Naive thymus-derived CD8-positive, alpha-beta T cell (primary cell): ENCODE measurements around the gene DHRS1. TPM values are rescaled to one million over a fixed set of nuclear protein-coding genes. Genes with fewer than 3 reads are reported as not detected.

Experiments used
- ATAC-seq, 2 donors: fragments of 150-1000 bp; cut with Tn5 transposase in 1 of 2; sonication (Bioruptor Pico), chemical (Tn5 transposase) in 1 of 2; 1 replicate in 1 of 2; 2 replicates in 1 of 2; pipeline ENCODE4 v1.10.0; 2021; ENCODE audit warnings: mild to moderate bottlenecking in 2 of 2, moderate library complexity in 2 of 2
- POLR2A ChIA-PET: fragments of 350-600 bp; sonication (Branson Sonifier 250); formaldehyde crosslinking; loops from one replicate; lab custom pipeline; 2021; ENCODE audit warnings: antibody characterized with exemption; lab: Charles Lee
- DNase-seq, 10 donors: peaks; one replicate each; pipeline versions ENCODE4 v3.0.0 to v3.0.0-alpha.2; 2020 to 2022
- H3K27ac Mint-ChIP-seq, 10 donors: one replicate each; pipeline ENCODE4 v1.8.0; 2020 to 2022; ENCODE audit warnings: mild to moderate bottlenecking in 10 of 10, mixed read lengths in 10 of 10, moderate library complexity in 4 of 10, inconsistent platforms in 1 of 10
- H3K27me3 Mint-ChIP-seq, 5 donors: one replicate each; pipeline ENCODE4 v1.8.0; 2021 to 2022; ENCODE audit warnings: mixed read lengths in 5 of 5
- H3K36me3 Mint-ChIP-seq, 3 donors: one replicate each; pipeline ENCODE4 v1.8.0; 2020 to 2022; ENCODE audit warnings: mixed read lengths in 3 of 3, mild to moderate bottlenecking in 2 of 3, inconsistent platforms in 1 of 3
- H3K4me1 Mint-ChIP-seq, 4 donors: one replicate each; pipeline ENCODE4 v1.8.0; 2021 to 2022; ENCODE audit warnings: mixed read lengths in 4 of 4
- H3K4me3 Mint-ChIP-seq, 10 donors: one replicate each; pipeline ENCODE4 v1.8.0; 2020 to 2022; ENCODE audit warnings: mild to moderate bottlenecking in 10 of 10, mixed read lengths in 10 of 10, moderate library complexity in 6 of 10, inconsistent platforms in 1 of 10
- H3K9me3 Mint-ChIP-seq, 9 donors: one replicate each; pipeline ENCODE4 v1.8.0; 2020 to 2022; ENCODE audit warnings: mixed read lengths in 9 of 9, mild to moderate bottlenecking in 3 of 9, inconsistent platforms in 1 of 9, moderate library complexity in 1 of 9
- polyA plus RNA-seq, 3 donors: library from polyadenylated mRNA; unstranded; fragments of 300-500 nt; fragmentation: Illumina TruSeq; gene quantifications; one replicate each; pipeline ENCODE4 v1.2.3, GENCODE V29; 2021
- total RNA-seq, 8 experiments: library from RNA in 2 of 8; stranded (reverse) in 2 of 8; gene quantifications; one replicate each; pipeline ENCODE4 v1.2.3 and lab custom pipeline; 2021 to 2026

DHRS1 gene
- total RNA-seq (10 to 100 TPM; 27.5 to 34.2 TPM), polyA plus RNA-seq (10 to 100 TPM; 19.6 to 22.4 (median 20.8) TPM), total RNA-seq (lab: John Stamatoyannopoulos, UW) (2.7 to 19.2 (median 7.3) reads per million in 6 experiments)

DNA sequence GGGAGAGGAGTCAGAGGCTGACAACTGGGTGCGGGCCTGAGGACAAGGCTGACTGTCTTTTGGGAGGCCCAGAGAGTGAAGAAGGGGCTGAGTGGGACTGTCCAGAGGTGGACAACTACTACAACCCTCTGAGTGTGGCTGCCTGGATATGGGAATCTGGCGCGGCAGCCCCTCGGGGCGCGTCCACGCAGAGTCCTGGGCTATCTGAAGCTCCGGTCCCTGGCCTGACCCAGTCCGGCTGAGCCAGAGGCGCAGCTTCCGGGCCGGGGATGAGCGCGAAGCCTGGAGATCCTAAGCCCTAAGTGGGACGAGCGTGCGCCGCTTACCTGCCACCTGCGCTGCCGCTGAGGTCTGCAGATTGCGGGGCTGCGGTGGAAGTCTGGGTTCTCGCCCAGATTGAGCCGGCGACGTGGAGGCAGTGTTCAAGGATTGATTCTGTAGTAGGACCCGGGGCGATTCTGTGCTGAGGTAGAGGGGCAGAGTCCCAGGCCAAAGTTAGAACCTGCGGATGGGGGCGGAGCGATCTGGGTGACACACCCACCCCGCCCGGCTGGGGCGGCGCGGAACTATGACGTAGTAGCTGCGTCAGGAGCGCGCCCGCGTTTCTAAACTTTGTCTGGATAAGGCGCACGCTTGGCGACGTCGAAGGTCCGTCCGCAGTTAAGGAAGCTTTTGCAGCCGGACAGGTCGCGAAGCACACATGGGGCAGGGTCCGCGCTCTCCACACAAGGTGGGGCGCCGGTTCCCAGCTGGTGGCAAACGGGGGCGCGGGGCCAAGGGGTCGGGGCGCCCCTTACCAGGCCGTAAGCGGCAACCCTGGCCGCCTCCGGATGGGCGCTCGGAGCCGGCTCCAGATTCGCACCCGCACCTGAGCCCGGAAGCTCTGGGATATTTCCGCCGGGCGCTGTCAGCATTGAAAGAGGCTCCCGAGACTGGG lies at the start of gene DHRS1, which contains the start of gene NOP9:
Gene DHRS1 (minus strand): TSS at position 526 of the 937 bp plus-strand sequence. CDS start 674 bp downstream, outside the sequence.
Gene NOP9 (plus strand): TSS at position 596 of the 937 bp plus-strand sequence. CDS start 105 bp downstream, at position 701.
- H3K9me3 Mint-ChIP-seq: no peaks in the 10 kb centered on the region
- ATAC-seq (peak; percentile 79 to 89), DNase-seq (peak; percentile 85 to 96 (median 92))
- no peaks in the 10 kb centered on the region for H3K27me3 Mint-ChIP-seq
- H3K27ac Mint-ChIP-seq: peak within 1 kb of the TSS; percentile 94 to 98 (median 97)
- H3K36me3 Mint-ChIP-seq: peaks cover 0 to 61% (median 22%) of the 10 kb centered on the region in 3 donors
- POLR2A ChIA-PET: interaction anchor here (0.6 to 6.0 kb wide), 16 partner anchors 10 to 185 kb away, joined by 3 to 63 read pairs (median 7); partner anchors contain the start of genes CBLN3, CHMP4A, CIDEB and DCAF11
- peaks cover 29 to 55% (median 51%) of the 10 kb centered on the region in 4 donors for H3K4me1 Mint-ChIP-seq
- peak within 1 kb of the TSS; percentile 90 to 99 (median 94) for H3K4me3 Mint-ChIP-seq

DNA sequence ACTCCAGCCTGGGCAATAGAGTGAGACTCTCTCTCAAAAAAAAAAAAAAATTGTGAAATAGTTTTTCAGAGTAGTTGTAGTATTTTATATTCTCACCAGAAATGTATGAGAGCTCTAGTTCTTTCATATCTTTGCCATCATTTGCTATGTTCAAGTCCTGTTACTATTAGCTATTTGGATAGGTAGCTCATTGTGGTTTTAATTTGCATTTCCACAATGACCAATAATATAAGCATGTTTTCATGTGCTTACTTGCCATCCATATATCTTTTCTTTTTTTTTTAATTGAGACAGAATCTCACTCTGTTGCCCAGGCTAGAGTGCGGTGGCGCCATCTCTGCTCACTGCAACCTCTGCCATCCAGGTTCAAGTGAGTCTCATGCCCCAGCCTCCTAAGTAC lies 48.6 kb upstream of the DHRS1 start:
- no peaks in the 10 kb centered on the region for H3K9me3 Mint-ChIP-seq
- no peak overlapping the region for H3K27ac Mint-ChIP-seq
- H3K4me1 Mint-ChIP-seq: no peaks in the 10 kb centered on the region
- no peak for ATAC-seq
- H3K27me3 Mint-ChIP-seq: peaks cover 32 to 65% (median 54%) of the 10 kb centered on the region in 5 donors
- POLR2A ChIA-PET: no interaction called here
- no peak overlapping the region for H3K4me3 Mint-ChIP-seq
- DNase-seq: no peak
- H3K36me3 Mint-ChIP-seq: no peaks in the 10 kb centered on the region

DNA sequence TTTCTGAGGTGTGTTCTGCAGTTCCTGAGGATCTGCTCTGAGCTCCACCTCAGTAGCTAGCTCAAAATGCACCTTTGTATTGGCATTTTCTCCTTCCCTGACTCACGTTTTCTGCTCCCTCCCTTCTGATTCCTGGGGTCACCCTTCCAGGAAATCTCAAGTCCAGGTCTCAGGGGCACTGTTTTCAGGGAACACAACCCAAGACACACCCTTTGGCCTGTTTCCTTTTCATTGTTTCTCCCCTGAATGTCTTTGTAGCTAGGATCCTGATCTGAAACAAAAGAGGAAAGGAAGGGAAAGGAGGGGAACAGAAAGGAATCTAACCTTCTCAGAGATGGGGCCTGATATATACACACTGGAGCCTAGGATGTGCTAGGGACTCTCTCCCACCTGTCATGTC lies 47.6 kb upstream of the DHRS1 start:
- Mint-ChIP-seq H3K9me3 (no peaks in the 10 kb centered on the region), H3K27me3 (peaks cover 27 to 58% (median 43%) of the 10 kb centered on the region in 5 donors), H3K36me3 (no peaks in the 10 kb centered on the region), H3K27ac (peak overlapping the region in 1 of 10 donors; percentile 34), H3K4me1 (no peaks in the 10 kb centered on the region), H3K4me3 (no peak overlapping the region)
- ATAC-seq (no peak), DNase-seq (no peak)
- POLR2A ChIA-PET: interaction anchor here (0.6 to 1.1 kb wide), 2 partner anchors 16 to 911 kb away, joined by 3 to 4 read pairs; no protein-coding TSS in a partner anchor

DNA sequence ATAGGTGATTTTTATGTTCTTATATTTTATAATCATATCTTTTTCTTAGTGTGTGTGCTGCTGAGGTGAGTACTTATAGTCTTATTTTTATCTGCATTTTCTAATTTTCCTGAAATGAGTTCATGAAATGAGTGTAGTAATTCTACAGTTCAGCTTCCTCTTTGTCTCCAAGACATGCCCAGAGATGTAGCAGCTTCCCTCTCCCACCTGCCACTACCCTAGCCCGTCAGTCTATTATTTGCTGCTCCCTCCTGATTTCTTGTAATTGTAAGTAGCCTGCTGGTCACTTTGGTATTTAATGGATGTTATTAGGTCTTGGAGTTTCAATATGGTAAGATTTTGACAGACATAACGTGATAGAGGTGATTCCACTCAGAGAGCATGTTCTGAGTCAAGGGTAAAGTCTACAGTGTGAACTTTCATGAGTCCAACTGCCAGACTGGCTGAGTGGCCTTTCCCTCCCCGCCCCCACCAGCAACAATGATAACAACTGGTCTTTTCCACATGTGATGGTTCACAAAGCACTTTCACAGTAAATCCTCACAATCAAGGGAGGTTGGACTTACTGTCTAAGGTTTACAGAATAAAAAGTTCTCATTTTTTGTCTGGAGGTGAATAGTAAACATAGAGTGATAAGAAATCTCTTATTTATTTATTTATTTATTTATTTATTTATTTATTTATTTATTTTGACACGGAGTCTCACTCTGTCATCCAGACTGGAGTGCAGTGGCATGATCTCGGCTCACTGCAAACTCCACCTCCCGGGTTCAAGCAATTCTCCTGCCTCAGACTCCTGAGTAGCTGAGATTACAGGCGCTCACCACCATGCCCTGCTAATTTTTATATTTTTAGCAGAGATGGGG lies 44.4 kb upstream of the DHRS1 start:
- no peak overlapping the region for H3K27ac Mint-ChIP-seq
- no peaks in the 10 kb centered on the region for H3K36me3 Mint-ChIP-seq
- no peaks in the 10 kb centered on the region for H3K9me3 Mint-ChIP-seq
- peak overlapping the region in 1 of 10 donors; percentile 34 for H3K4me3 Mint-ChIP-seq
- H3K27me3 Mint-ChIP-seq: peaks cover 8 to 30% (median 19%) of the 10 kb centered on the region in 5 donors
- no peak for DNase-seq
- ATAC-seq: no peak
- peaks cover 5 to 10% (median 9%) of the 10 kb centered on the region in 4 donors for H3K4me1 Mint-ChIP-seq
- POLR2A ChIA-PET: interaction anchor here (2.3 kb wide), 1 partner anchor 86 kb away, joined by 7 read pairs; the partner anchor contains the start of genes CBLN3 and KHNYN

DNA sequence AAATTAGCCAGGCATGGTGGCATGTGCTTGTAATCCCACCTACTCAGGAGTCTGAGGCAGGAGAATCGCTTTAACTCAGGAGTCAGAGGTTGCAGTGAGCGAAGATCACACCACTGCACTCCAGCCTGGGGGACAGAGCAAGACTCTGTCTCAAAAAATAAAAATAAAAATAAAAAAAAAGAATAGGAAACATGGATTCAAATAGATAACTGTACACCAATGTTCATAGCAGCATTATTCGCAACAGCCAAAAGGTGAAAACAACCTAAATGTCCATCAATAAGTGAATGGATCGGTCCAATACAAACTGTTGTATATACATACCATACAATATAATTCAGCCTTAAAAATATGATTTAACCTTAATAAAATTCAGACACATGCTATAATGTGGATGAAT lies 43.3 kb upstream of the DHRS1 start:
- peaks cover 0 to 8% (median 0%) of the 10 kb centered on the region in 3 donors for H3K36me3 Mint-ChIP-seq
- POLR2A ChIA-PET: interaction anchor here (7.0 kb wide), 1 partner anchor 88 kb away, joined by 53 read pairs; the partner anchor contains the start of genes CBLN3 and KHNYN
- H3K9me3 Mint-ChIP-seq: no peaks in the 10 kb centered on the region
- H3K4me3 Mint-ChIP-seq: no peak overlapping the region
- peaks cover 8 to 20% (median 18%) of the 10 kb centered on the region in 4 donors for H3K4me1 Mint-ChIP-seq
- peaks cover 5 to 29% (median 13%) of the 10 kb centered on the region in 5 donors for H3K27me3 Mint-ChIP-seq
- ATAC-seq (no peak), DNase-seq (no peak)
- no peak overlapping the region for H3K27ac Mint-ChIP-seq

DNA sequence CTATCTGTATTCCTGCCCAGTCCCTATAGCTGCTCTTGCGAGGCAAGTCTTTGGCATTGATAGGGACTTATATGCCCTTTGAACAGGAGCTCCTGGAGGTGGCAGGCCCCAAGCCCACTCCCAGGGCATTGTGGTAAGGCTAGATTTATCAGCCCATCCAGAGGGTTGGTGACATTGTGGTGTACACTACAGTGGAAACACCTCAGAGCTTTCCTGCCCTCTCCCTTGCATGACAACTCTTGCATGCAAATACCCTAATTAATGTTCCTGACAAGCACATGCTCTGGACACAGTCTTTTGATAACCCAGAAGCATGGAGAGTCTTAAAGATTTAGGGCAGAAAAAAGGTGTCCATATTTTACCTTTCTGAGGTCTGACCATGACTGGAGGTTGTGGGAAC lies 41.0 kb upstream of the DHRS1 start:
- ATAC-seq (no peak), DNase-seq (no peak)
- Mint-ChIP-seq H3K27me3 (peaks cover 2 to 18% (median 11%) of the 10 kb centered on the region in 5 donors), H3K36me3 (peaks cover 0 to 29% (median 7%) of the 10 kb centered on the region in 3 donors), H3K4me3 (peak overlapping the region in 4 of 10 donors; percentile 88 to 98 (median 96)), H3K9me3 (no peaks in the 10 kb centered on the region), H3K4me1 (peaks cover 9 to 29% (median 25%) of the 10 kb centered on the region in 4 donors), H3K27ac (peak overlapping the region in 2 of 10 donors; percentile 59 to 93)
- POLR2A ChIA-PET: interaction anchor here (0.7 to 7.0 kb wide), 4 partner anchors 29 to 99 kb away, joined by 3 to 53 read pairs (median 4); partner anchors contain the start of genes CBLN3, KHNYN, LTB4R and RABGGTA

DNA sequence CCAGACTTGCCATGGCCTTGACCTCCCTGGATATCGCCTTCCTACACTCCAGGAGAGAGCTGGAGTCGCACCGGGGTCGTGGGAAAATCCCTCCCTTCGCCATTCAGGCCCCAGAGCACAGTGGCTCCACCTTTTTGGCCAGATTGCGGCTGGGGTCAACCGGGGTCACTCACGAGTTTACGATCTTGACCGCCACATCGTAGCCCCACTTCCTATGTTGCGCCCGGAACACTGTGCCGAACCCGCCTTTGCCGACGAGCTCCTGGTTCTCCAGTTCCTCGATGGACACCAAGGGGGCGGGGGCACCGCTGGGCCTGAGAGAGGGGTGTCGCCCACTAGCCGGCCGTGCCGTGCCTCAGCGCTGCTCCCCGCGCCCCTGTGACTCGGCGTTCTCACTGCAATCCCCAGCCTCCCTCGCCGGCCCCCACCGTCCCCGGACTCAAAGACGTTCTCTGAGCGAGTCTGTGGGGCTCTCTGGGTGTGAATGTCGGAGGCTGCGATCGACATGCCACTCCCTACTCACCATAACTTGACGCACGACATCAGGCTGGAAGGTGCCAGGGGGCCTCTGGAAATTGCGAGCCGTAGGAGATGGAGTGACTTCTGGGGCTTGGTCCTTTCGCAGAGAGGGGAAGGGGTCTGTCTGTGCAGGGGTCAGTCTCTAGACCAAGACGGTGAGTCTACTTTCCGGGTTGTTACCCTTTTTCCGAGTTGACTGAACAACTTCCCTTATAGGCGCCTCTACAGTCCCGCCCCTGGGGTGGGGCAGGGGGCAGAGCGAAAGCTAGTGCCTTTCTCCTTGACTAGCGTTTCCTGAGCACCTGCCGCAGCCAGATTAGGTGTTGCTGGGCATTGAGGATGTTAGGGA lies 39.9 kb upstream of the DHRS1 start, which contains the start of gene RIPK3:
Gene RIPK3 (minus strand): TSS at position 708 of the 868 bp plus-strand sequence. CDS start 165 bp downstream, at position 543.
- H3K27ac Mint-ChIP-seq: peak within 1 kb of the TSS; percentile 70 to 98 (median 95)
- peak within 1 kb of the TSS; percentile 88 to 98 (median 96) for H3K4me3 Mint-ChIP-seq
- POLR2A ChIA-PET: interaction anchor here (0.6 to 7.0 kb wide), 10 partner anchors 26 to 103 kb away, joined by 3 to 53 read pairs (median 4); partner anchors contain the start of genes CBLN3, KHNYN, LTB4R and RABGGTA
- H3K27me3 Mint-ChIP-seq: peaks cover 5 to 14% (median 12%) of the 10 kb centered on the region in 5 donors
- peaks cover 12 to 38% (median 32%) of the 10 kb centered on the region in 4 donors for H3K4me1 Mint-ChIP-seq
- peak; percentile 94 to 95 for ATAC-seq
- peak; percentile 46 to 82 (median 62) for DNase-seq
- no peaks in the 10 kb centered on the region for H3K9me3 Mint-ChIP-seq
- H3K36me3 Mint-ChIP-seq: peaks cover 0 to 31% (median 7%) of the 10 kb centered on the region in 3 donors

DNA sequence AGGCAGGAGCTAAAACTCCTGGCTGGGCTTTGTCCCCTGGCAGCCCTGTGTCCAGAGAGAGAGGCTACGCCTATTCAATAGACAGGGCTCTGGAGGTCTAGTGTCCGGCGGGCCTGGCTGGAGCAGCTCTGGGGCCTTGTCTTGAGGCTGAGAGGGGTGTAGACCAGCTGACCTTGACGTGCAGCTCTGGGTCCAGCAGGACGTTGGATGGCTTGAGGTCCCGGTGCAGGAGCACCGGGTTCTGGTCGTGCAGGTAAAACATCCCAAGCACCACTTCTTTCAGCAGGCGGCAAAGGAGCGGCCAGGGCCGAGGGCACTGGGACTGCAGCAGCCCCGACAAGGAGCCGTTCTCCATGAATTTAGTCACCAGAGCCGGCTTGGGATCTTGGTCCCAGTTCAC lies 39.3 kb upstream of the DHRS1 start:
- H3K9me3 Mint-ChIP-seq: no peaks in the 10 kb centered on the region
- ATAC-seq (no peak), DNase-seq (no peak)
- peak overlapping the region in 4 of 10 donors; percentile 48 to 98 (median 71) for H3K27ac Mint-ChIP-seq
- peaks cover 12 to 44% (median 36%) of the 10 kb centered on the region in 4 donors for H3K4me1 Mint-ChIP-seq
- H3K27me3 Mint-ChIP-seq: peaks cover 6 to 14% (median 11%) of the 10 kb centered on the region in 5 donors
- POLR2A ChIA-PET: interaction anchor here (0.6 to 7.0 kb wide), 7 partner anchors 25 to 103 kb away, joined by 3 to 53 read pairs (median 4); partner anchors contain the start of genes CBLN3, KHNYN, LTB4R and SDR39U1
- peak overlapping the region; percentile 88 to 98 (median 96) for H3K4me3 Mint-ChIP-seq
- peaks cover 0 to 31% (median 7%) of the 10 kb centered on the region in 3 donors for H3K36me3 Mint-ChIP-seq

DNA sequence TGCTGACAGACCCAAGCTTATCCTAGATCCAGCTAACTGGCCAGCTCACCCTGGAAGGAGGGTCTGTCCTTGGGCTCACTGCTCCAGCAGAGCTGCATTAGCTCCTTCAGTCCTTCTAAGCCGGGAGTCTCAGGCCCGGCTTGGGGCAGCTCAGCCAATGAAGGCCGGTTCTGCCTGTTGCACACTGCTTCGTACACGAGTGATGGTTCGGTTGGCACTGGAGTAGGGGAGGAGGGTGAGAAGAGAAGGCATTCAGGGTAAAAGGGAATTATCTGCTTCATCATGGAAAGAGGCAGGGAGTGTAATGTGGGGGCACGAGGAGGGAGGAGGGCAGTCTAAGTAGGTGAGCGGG lies 38.2 kb upstream of the DHRS1 start:
- Mint-ChIP-seq H3K27ac (peak overlapping the region in 4 of 10 donors; percentile 2 to 79 (median 44)), H3K9me3 (no peaks in the 10 kb centered on the region), H3K36me3 (peaks cover 0 to 31% (median 7%) of the 10 kb centered on the region in 3 donors), H3K4me1 (peaks cover 12 to 51% (median 43%) of the 10 kb centered on the region in 4 donors), H3K4me3 (peak overlapping the region in 7 of 10 donors; percentile 24 to 98 (median 88)), H3K27me3 (peaks cover 6 to 22% (median 12%) of the 10 kb centered on the region in 5 donors)
- DNase-seq: no peak
- no peak for ATAC-seq
- POLR2A ChIA-PET: interaction anchor here (7.0 kb wide), 1 partner anchor 93 kb away, joined by 53 read pairs; the partner anchor contains the start of genes CBLN3 and KHNYN

DNA sequence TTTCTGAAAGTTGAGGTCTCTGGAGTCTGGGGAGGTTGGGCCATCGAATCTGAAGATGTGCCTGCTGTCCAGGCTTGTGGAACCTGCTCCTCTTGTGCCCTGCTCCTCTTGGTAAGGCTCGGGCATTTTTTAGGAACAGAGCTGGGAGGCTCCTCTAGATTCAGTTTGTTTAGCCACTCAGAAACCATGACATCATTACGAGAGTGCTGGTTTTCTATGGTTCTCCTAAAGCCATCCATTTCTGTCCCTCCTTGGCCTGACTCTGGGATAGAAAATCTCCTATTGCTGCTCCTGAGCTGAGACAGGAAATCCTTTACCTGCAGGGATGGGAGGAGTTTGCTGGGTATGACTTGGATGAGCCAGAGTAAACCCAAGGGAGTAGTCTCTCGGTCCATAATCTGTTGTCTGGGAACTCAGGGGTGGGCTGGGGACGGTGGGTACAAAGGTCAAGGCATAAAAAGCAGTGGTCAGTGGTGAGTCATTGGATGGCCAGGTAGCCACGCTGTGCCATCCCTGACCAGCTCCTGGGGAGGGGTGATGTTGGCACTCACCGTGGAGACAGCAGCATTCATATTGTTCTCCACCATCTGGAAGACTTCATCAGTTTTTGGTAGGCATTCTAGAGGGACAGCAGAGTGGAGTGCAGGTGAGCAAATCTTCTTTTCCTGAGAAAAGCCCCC lies 37.7 kb upstream of the DHRS1 start:
- peaks cover 8 to 23% (median 15%) of the 10 kb centered on the region in 5 donors for H3K27me3 Mint-ChIP-seq
- peaks cover 13 to 55% (median 47%) of the 10 kb centered on the region in 4 donors for H3K4me1 Mint-ChIP-seq
- DNase-seq (no peak), ATAC-seq (no peak)
- peaks cover 0 to 31% (median 7%) of the 10 kb centered on the region in 3 donors for H3K36me3 Mint-ChIP-seq
- POLR2A ChIA-PET: interaction anchor here (7.0 kb wide), 1 partner anchor 94 kb away, joined by 53 read pairs; the partner anchor contains the start of genes CBLN3 and KHNYN
- H3K4me3 Mint-ChIP-seq: peak overlapping the region in 3 of 10 donors; percentile 24 to 98 (median 88)
- peak overlapping the region in 2 of 10 donors; percentile 10 to 48 for H3K27ac Mint-ChIP-seq
- H3K9me3 Mint-ChIP-seq: no peaks in the 10 kb centered on the region
